HepG2 (cell line): ENCODE results near the gene SPN. TPM values are rescaled to one million over a fixed set of nuclear protein-coding genes. Genes with fewer than 3 reads are reported as not detected.

ENCODE experiments used
- CAMTA2 ChIP-seq: sonication (generic); formaldehyde crosslinking; IDR thresholded peaks from 2 replicates; pipeline ENCODE4 v1.4.0; 2020; ENCODE audit warnings: mild to moderate bottlenecking, missing genetic modification reagents, borderline replicate concordance
- CCAR2 ChIP-seq: fragments of 200-400 bp; formaldehyde crosslinking; optimal IDR thresholded peaks from 2 replicates; pipeline ENCODE3; 2018; ENCODE audit warnings: low read depth, mild to moderate bottlenecking, low read length, moderate library complexity
- HINFP ChIP-seq: sonication (generic); formaldehyde crosslinking; IDR thresholded peaks from 2 replicates; pipeline ENCODE4 v1.4.0; 2020; ENCODE audit warnings: low read depth, mild to moderate bottlenecking, missing genetic modification reagents
- KAT8 ChIP-seq: IDR thresholded peaks from 2 replicates; pipeline ENCODE4 v1.6.1; 2016; ENCODE audit warnings: missing genetic modification reagents, missing compliant biosample characterization
- MAFK ChIP-seq, 2 experiments: IDR thresholded peaks in 1 of 2; conservative IDR thresholded peaks in 1 of 2; 2 replicates each; pipeline ENCODE4 v1.6.1; 2011; ENCODE audit warnings: improper control_type of control experiment in 2 of 2, low read length in 2 of 2
- NFE2 ChIP-seq: sonication (generic); formaldehyde crosslinking; IDR thresholded peaks from 2 replicates; pipeline ENCODE4 v1.4.0; 2020; ENCODE audit warnings: missing genetic modification reagents
- NR2C2 ChIP-seq: sonication (generic); formaldehyde crosslinking; IDR thresholded peaks from 2 replicates; pipeline ENCODE4 v1.4.0; 2020; ENCODE audit warnings: missing genetic modification reagents, mild to moderate bottlenecking, moderate library complexity, borderline replicate concordance
- NR2F1 ChIP-seq, 2 experiments: fragments of 450-650 bp in 1 of 2; formaldehyde crosslinking in 1 of 2; IDR thresholded peaks; 2 replicates each; pipeline versions ENCODE4 v1.5.0 to v1.6.1; 2016 to 2020; ENCODE audit warnings: mild to moderate bottlenecking in 1 of 2, missing compliant biosample characterization in 1 of 2, missing genetic modification reagents in 1 of 2, moderate library complexity in 1 of 2
- NR2F6 ChIP-seq, 2 experiments: IDR thresholded peaks; 2 replicates each; pipeline ENCODE4 v1.6.1; 2016; ENCODE audit warnings: antibody characterized with exemption in 1 of 2, mild to moderate bottlenecking in 1 of 2
- PAF1 ChIP-seq: IDR thresholded peaks from 2 replicates; pipeline ENCODE4 v1.6.1; 2016; ENCODE audit warnings: missing genetic modification reagents, missing compliant biosample characterization
- PBX2 ChIP-seq: IDR thresholded peaks from 2 replicates; pipeline ENCODE4 v1.6.1; 2016; ENCODE audit warnings: control low read depth
- POGZ ChIP-seq: sonication (generic); formaldehyde crosslinking; IDR thresholded peaks from 2 replicates; pipeline ENCODE4 v1.4.0; 2020; ENCODE audit warnings: mild to moderate bottlenecking, missing genetic modification reagents
- POLR2A ChIP-seq, 2 experiments: IDR thresholded peaks; 2 replicates each; pipeline ENCODE4 v1.6.1; 2011; ENCODE audit warnings: low read depth in 2 of 2, low read length in 2 of 2, mild to moderate bottlenecking in 1 of 2, moderate library complexity in 1 of 2; ENCODE audit not compliant: insufficient read depth in 1 of 2
- SMAD1 ChIP-seq: sonication (generic); formaldehyde crosslinking; IDR thresholded peaks from 2 replicates; pipeline ENCODE4 v1.4.0; 2020; ENCODE audit warnings: missing genetic modification reagents, low read depth, mild to moderate bottlenecking, borderline replicate concordance
- TEAD3 ChIP-seq: optimal IDR thresholded peaks from 2 replicates; pipeline ENCODE3; 2016; ENCODE audit warnings: borderline replicate concordance
- ZBTB4 ChIP-seq: sonication (generic); formaldehyde crosslinking; IDR thresholded peaks from 2 replicates; pipeline ENCODE4 v1.4.0; 2020; ENCODE audit warnings: missing genetic modification reagents, mild to moderate bottlenecking, borderline replicate concordance
- ZKSCAN5 ChIP-seq: sonication (generic); formaldehyde crosslinking; IDR thresholded peaks from 2 replicates; pipeline ENCODE4 v1.5.1; 2020; ENCODE audit warnings: mild to moderate bottlenecking, missing genetic modification reagents
- ZNF260 ChIP-seq: sonication (generic); formaldehyde crosslinking; IDR thresholded peaks from 2 replicates; pipeline ENCODE4 v1.4.0; 2020; ENCODE audit warnings: missing genetic modification reagents, low read depth, mild to moderate bottlenecking, borderline replicate concordance
- ZNF282 ChIP-seq: fragments of 450-650 bp; IDR thresholded peaks from 2 replicates; pipeline ENCODE4 v1.6.1; 2018; ENCODE audit not compliant: partially characterized antibody
- ZNF326 ChIP-seq: sonication (generic); formaldehyde crosslinking; IDR thresholded peaks from 2 replicates; pipeline ENCODE4 v1.4.0; 2020; ENCODE audit warnings: missing genetic modification reagents, borderline replicate concordance
- ZNF564 ChIP-seq: sonication (generic); formaldehyde crosslinking; IDR thresholded peaks from 2 replicates; pipeline ENCODE4 v1.8.1; 2023; ENCODE audit warnings: mild to moderate bottlenecking, missing genetic modification reagents
- ZNF580 ChIP-seq: IDR thresholded peaks from 2 replicates; pipeline ENCODE4 v1.6.1; 2016; ENCODE audit warnings: low read depth, borderline replicate concordance
- ZNF616 ChIP-seq: sonication (generic); formaldehyde crosslinking; IDR thresholded peaks from 2 replicates; pipeline ENCODE4 v1.5.0; 2020; ENCODE audit warnings: low read depth, mild to moderate bottlenecking, missing genetic modification reagents
- ZNF678 ChIP-seq: sonication (generic); formaldehyde crosslinking; IDR thresholded peaks from 2 replicates; pipeline ENCODE4 v1.4.0; 2020; ENCODE audit warnings: mild to moderate bottlenecking, missing genetic modification reagents
- ZNF703 ChIP-seq: sonication (generic); formaldehyde crosslinking; IDR thresholded peaks from 2 replicates; pipeline ENCODE4 v1.5.1; 2020; ENCODE audit warnings: missing genetic modification reagents, mild to moderate bottlenecking, moderate library complexity, borderline replicate concordance
- ZNF75D ChIP-seq: sonication (generic); formaldehyde crosslinking; IDR thresholded peaks from 2 replicates; pipeline ENCODE4 v1.8.1; 2023; ENCODE audit warnings: missing genetic modification reagents, mild to moderate bottlenecking, borderline replicate concordance
- polyA plus RNA-seq, 8 experiments: library from polyadenylated mRNA; depleted of rRNA in 3 of 8; stranded (reverse) in 7 of 8; unstranded in 1 of 8; fragments of >200 nt; fragmentation: Illumina TruSeq in 4 of 8; extraction: Trizol in 4 of 8; gene quantifications; 2 replicates each; pipeline versions ENCODE4 v1.2.1 to v1.2.3, GENCODE V29; 2011 to 2016; ENCODE audit warnings: low read depth in 4 of 8, missing spikeins in 1 of 8, mixed read lengths in 1 of 8; ENCODE audit not compliant: insufficient read depth in 1 of 8
- total RNA-seq, 5 experiments: library from RNA; depleted of rRNA; stranded (reverse); fragments of >200 nt; fragmentation: Illumina TruSeq; extraction: Trizol; gene quantifications; 2 replicates each; pipeline ENCODE4 v1.2.3, GENCODE V29; 2016; ENCODE audit warnings: low read depth in 1 of 5

SPN gene
- total and polyA plus RNA-seq, 2 of the 13 experiments (the other 11 are each of a cell fraction or from before 2014, with no cell fraction given), result 0.22 to 1.6 TPM

GRCh38 chr16:29687755-29688154 is 24.7 kb downstream of the SPN start (continued):
- TF ChIP-seq ZBTB4 (no peak), CAMTA2 (no peak), ZNF703 (CRISPR knock-in tag) (no peak), HINFP (no peak), POLR2A (IDR thresholded peaks at IDR 0.05; ENCODE audit: insufficient read depth in 1 of 2, low read depth in 2 of 2, low read length in 2 of 2) (no peak), TEAD3 (CRISPR knock-in tag) (peak; percentile 79), PBX2 (CRISPR knock-in tag) (no peak), ZNF616 (CRISPR knock-in tag) (no peak), KAT8 (CRISPR knock-in tag) (peak; percentile 26; the same call in 1 of the 2 replicates), ZNF564 (CRISPR knock-in tag) (no peak), ZNF75D (CRISPR knock-in tag) (no peak), ZNF260 (CRISPR knock-in tag) (no peak), CCAR2 (no peak), ZNF326 (CRISPR knock-in tag) (no peak), MAFK (conservative IDR thresholded peaks at IDR 0.05 in 1 of 2, IDR thresholded peaks at IDR 0.05 in 1 of 2; ENCODE audit: low read length in 2 of 2) (no peak), ZNF580 (CRISPR knock-in tag) (no peak), NR2C2 (CRISPR knock-in tag) (0 out of 2 replicates have a peak, but pooled peaks have one; percentile 40), ZNF282 (no peak), POGZ (no peak), PAF1 (CRISPR knock-in tag) (no peak), SMAD1 (CRISPR knock-in tag) (no peak), ZNF678 (CRISPR knock-in tag) (no peak), NR2F6 (IDR thresholded peaks at IDR 0.05) (peak; percentile 47; the same call in 1 of the 2 replicates), NR2F6 (CRISPR knock-in tag; IDR thresholded peaks at IDR 0.05) (peak; percentile 60; the same call in 1 of the 2 replicates), NFE2 (no peak), ZKSCAN5 (CRISPR knock-in tag) (no peak), NR2F1 (CRISPR knock-in tag; IDR thresholded peaks at IDR 0.05) (peak in 1 of 2 experiments; percentile 48; a peak in 1 of 4 replicates)
